Caco-2 (cell line): Measurements from ENCODE around the gene NKD1. TPM values are rescaled to one million over a fixed set of nuclear protein-coding genes. Genes with fewer than 3 reads are reported as not detected.

Source experiments
- BruUV-seq: library from RNA; stranded (reverse); fragments of 400-500 nt; replicated peaks from 2 replicates; lab custom pipeline; 2021; lab: Mats Ljungman, UMichigan
- CTCF ChIA-PET: fragments of 300-600 bp; sonication (Branson Sonifier 250); formaldehyde crosslinking; loops from one replicate; lab custom pipeline; 2022; ENCODE audit warnings: antibody characterized with exemption; lab: Charles Lee
- POLR2A ChIA-PET: fragments of 300-600 bp; sonication (Branson Sonifier 250); formaldehyde crosslinking; loops from one replicate; lab custom pipeline; 2022; ENCODE audit warnings: antibody characterized with exemption; lab: Charles Lee
- DNase-seq, 2 experiments: peaks; one replicate each; pipeline versions ENCODE4 v3.0.0 to v3.0.0-alpha.2; 2020 to 2022
- H3K27me3 ChIP-seq: replicated peaks from 2 replicates; pipeline ENCODE4 v1.6.0; 2011; ENCODE audit warnings: low read length; ENCODE audit not compliant: control insufficient read depth, insufficient read depth
- H3K36me3 ChIP-seq: 2 replicates; pipeline ENCODE4 v1.5.1; 2011; ENCODE audit warnings: low read length; ENCODE audit not compliant: control insufficient read depth, insufficient read depth
- H3K4me1 ChIP-seq: fragments of 250-450 bp; sonication (Bioruptor Pico); 2 replicates; pipeline ENCODE4 v1.5.1; 2020; ENCODE audit warnings: mild to moderate bottlenecking
- H3K4me3 ChIP-seq: 2 replicates; pipeline ENCODE4 v1.5.1; 2011; ENCODE audit warnings: low read depth, mild to moderate bottlenecking, control low read depth, low read length
- H3K9me3 ChIP-seq: fragments of 250-450 bp; sonication (Bioruptor Pico); 2 replicates; pipeline ENCODE4 v1.5.1; 2020; ENCODE audit warnings: mild to moderate bottlenecking, moderate library complexity
- H3K27ac Mint-ChIP-seq: one replicate; pipeline ENCODE4 v1.8.0; 2022; ENCODE audit warnings: mixed read lengths; ENCODE audit not compliant: unreplicated experiment
- H3K27me3 Mint-ChIP-seq: one replicate; pipeline ENCODE4 v1.8.0; 2022; ENCODE audit warnings: mixed read lengths; ENCODE audit not compliant: insufficient read depth, unreplicated experiment
- H3K36me3 Mint-ChIP-seq: one replicate; pipeline ENCODE4 v1.8.0; 2022; ENCODE audit warnings: mild to moderate bottlenecking, mixed read lengths; ENCODE audit not compliant: insufficient read depth, unreplicated experiment
- H3K4me1 Mint-ChIP-seq: one replicate; pipeline ENCODE4 v1.8.0; 2022; ENCODE audit warnings: low read depth, mixed read lengths; ENCODE audit not compliant: unreplicated experiment
- H3K4me3 Mint-ChIP-seq: one replicate; pipeline ENCODE4 v1.8.0; 2022; ENCODE audit warnings: mild to moderate bottlenecking, moderate library complexity, mixed read lengths; ENCODE audit not compliant: unreplicated experiment
- H3K9me3 Mint-ChIP-seq: one replicate; pipeline ENCODE4 v1.8.0; 2022; ENCODE audit warnings: mixed read lengths; ENCODE audit not compliant: unreplicated experiment
- intact Hi-C: fragments of 100-400 bp; cut with micrococcal nuclease; formaldehyde crosslinking; loops from one replicate; pipeline ENCODE4 v1.10.0; 2022; ENCODE audit not compliant: unreplicated experiment
- total RNA-seq: library from RNA; stranded (reverse); gene quantifications from 2 replicates; pipeline ENCODE4 v1.2.3, GENCODE V29; 2022
- TF ChIP-seq, protein P1 (sequence below), 2 experiments: fragments of 200-600 bp in 1 of 2; IDR thresholded peaks; 1 replicate in 1 of 2; 2 replicates in 1 of 2; pipeline versions ENCODE4 v1.5.1 to v1.8.0; 2011 to 2022; ENCODE audit warnings: antibody characterized with exemption in 1 of 2, control low read depth in 1 of 2, inconsistent platforms in 1 of 2, low read depth in 1 of 2, low read length in 1 of 2, mild to moderate bottlenecking in 1 of 2, moderate library complexity in 1 of 2; ENCODE audit not compliant: insufficient read depth in 1 of 2, severe bottlenecking in 1 of 2, unreplicated experiment in 1 of 2

The NKD1 gene
- total RNA-seq, 1 experiment from 2014 or later: 54.9 TPM

DNA sequence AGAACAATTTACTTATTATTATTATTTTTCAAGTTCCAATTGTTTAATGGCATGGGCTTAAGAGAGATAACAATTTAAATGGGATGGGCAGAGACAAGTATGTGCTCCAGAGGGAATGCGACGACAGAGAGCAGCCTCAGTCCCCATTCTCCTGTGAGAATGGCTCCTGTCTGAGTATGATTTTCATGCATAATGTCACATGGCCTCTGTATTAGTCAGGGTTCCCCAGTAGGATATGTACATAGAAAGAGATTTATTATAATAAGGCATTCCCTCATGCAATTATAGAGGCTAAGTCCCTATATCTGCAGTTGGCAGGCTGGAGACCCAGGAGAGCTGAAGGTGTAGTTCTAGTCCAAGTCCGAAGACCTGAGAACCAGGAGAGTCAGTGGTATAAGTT is 22.9 kb upstream of the NKD1 start:
- Mint-ChIP-seq H3K4me3 (no peak overlapping the region), H3K27ac (no peak overlapping the region), H3K36me3 (peaks cover 32% of the 10 kb centered on the region), H3K4me1 (peaks cover 13% of the 10 kb centered on the region), H3K27me3 (no peaks in the 10 kb centered on the region), H3K9me3 (peaks cover 22% of the 10 kb centered on the region)
- POLR2A ChIA-PET: no interaction called here
- peak in 1 of 2 experiments; percentile 8 for DNase-seq
- Histone ChIP-seq H3K4me3 (no peak overlapping the region), H3K9me3 (peaks cover 15% of the 10 kb centered on the region), H3K36me3 (no peaks in the 10 kb centered on the region; the same call in 1 of the 2 replicates), H3K27me3 (no peaks in the 10 kb centered on the region), H3K4me1 (peaks cover 26% of the 10 kb centered on the region)
- CTCF ChIA-PET: no interaction called here
- no TSS peak for BruUV-seq
- intact Hi-C loops: no loop called here
- TF ChIP-seq, protein P1, sequence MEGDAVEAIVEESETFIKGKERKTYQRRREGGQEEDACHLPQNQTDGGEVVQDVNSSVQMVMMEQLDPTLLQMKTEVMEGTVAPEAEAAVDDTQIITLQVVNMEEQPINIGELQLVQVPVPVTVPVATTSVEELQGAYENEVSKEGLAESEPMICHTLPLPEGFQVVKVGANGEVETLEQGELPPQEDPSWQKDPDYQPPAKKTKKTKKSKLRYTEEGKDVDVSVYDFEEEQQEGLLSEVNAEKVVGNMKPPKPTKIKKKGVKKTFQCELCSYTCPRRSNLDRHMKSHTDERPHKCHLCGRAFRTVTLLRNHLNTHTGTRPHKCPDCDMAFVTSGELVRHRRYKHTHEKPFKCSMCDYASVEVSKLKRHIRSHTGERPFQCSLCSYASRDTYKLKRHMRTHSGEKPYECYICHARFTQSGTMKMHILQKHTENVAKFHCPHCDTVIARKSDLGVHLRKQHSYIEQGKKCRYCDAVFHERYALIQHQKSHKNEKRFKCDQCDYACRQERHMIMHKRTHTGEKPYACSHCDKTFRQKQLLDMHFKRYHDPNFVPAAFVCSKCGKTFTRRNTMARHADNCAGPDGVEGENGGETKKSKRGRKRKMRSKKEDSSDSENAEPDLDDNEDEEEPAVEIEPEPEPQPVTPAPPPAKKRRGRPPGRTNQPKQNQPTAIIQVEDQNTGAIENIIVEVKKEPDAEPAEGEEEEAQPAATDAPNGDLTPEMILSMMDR (IDR thresholded peaks at IDR 0.05; ENCODE audit: insufficient read depth in 1 of 2, low read depth in 1 of 2, low read length in 1 of 2, severe bottlenecking in 1 of 2, unreplicated experiment in 1 of 2): no peak

DNA sequence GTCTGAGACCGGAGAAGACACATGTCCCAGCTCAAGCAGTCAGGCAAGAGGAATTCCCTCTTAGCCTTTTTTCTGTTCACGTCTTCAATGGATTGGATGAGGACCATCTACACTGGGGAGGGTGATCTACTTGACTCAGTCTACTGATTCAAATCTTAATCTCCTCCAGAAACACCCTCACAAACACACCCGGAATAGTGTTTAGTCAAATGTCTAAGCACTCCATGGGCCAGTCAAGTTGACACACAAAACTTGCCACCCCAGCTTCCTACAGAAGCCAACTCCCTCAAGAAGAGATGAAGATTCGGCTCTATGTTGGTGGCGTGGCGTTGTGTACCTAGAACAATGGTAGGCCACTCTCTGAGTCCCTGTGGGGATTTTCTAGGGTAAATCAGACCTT is 22.5 kb upstream of the NKD1 start:
- no peaks in the 10 kb centered on the region for H3K27me3 ChIP-seq
- peaks cover 32% of the 10 kb centered on the region for H3K36me3 Mint-ChIP-seq
- H3K4me3 ChIP-seq: no peak overlapping the region
- H3K4me1 Mint-ChIP-seq: peaks cover 15% of the 10 kb centered on the region
- H3K9me3 ChIP-seq: peaks cover 18% of the 10 kb centered on the region
- no peaks in the 10 kb centered on the region; the same call in 1 of the 2 replicates for H3K36me3 ChIP-seq
- TF ChIP-seq, protein P1 (IDR thresholded peaks at IDR 0.05; ENCODE audit: insufficient read depth in 1 of 2, low read depth in 1 of 2, low read length in 1 of 2, severe bottlenecking in 1 of 2, unreplicated experiment in 1 of 2): no peak
- H3K27me3 Mint-ChIP-seq: no peaks in the 10 kb centered on the region
- peaks cover 27% of the 10 kb centered on the region for H3K9me3 Mint-ChIP-seq
- peak in 1 of 2 experiments; percentile 5 for DNase-seq
- intact Hi-C loops: no loop called here
- no peak overlapping the region for H3K4me3 Mint-ChIP-seq
- no TSS peak for BruUV-seq
- ChIA-PET POLR2A (no interaction called here), CTCF (no interaction called here)
- H3K4me1 ChIP-seq: peaks cover 21% of the 10 kb centered on the region
- peak overlapping the region; percentile 33 for H3K27ac Mint-ChIP-seq

GRCh38 chr16:50526249-50526648 is 21.9 kb upstream of the NKD1 start:
- peaks cover 29% of the 10 kb centered on the region for H3K9me3 Mint-ChIP-seq
- ChIA-PET POLR2A (no interaction called here), CTCF (no interaction called here)
- intact Hi-C loops: no loop called here
- H3K4me1 ChIP-seq: peaks cover 16% of the 10 kb centered on the region
- H3K4me3 Mint-ChIP-seq: no peak overlapping the region
- peak in 1 of 2 experiments; percentile 15 for DNase-seq
- H3K27me3 ChIP-seq: no peaks in the 10 kb centered on the region
- H3K36me3 ChIP-seq: no peaks in the 10 kb centered on the region; the same call in 1 of the 2 replicates
- peaks cover 21% of the 10 kb centered on the region for H3K9me3 ChIP-seq
- BruUV-seq: no TSS peak
- no peak overlapping the region for H3K4me3 ChIP-seq
- H3K27ac Mint-ChIP-seq: peak overlapping the region; percentile 33
- peaks cover 10% of the 10 kb centered on the region for H3K4me1 Mint-ChIP-seq
- TF ChIP-seq, protein P1 (IDR thresholded peaks at IDR 0.05; ENCODE audit: insufficient read depth in 1 of 2, low read depth in 1 of 2, low read length in 1 of 2, severe bottlenecking in 1 of 2, unreplicated experiment in 1 of 2): no peak
- H3K36me3 Mint-ChIP-seq: peaks cover 36% of the 10 kb centered on the region
- H3K27me3 Mint-ChIP-seq: no peaks in the 10 kb centered on the region
